Cardiac fibroblast (primary cell): ENCODE results near the gene ELMO1.

Source experiments
- DNase-seq, 2 donors: peaks; one replicate each; pipeline versions ENCODE4 v3.0.0 to v3.0.0-alpha.2; 2010; ENCODE audit warnings: low read depth in 2 of 2
- H3K4me3 ChIP-seq, 2 donors: replicated peaks in 1 of 2; 1 replicate in 1 of 2; 2 replicates in 1 of 2; pipeline ENCODE4 v1.5.1; 2011; ENCODE audit warnings: low read depth in 2 of 2, low read length in 2 of 2, mild to moderate bottlenecking in 2 of 2, moderate library complexity in 1 of 2
- TF ChIP-seq, protein P1 (sequence below): IDR thresholded peaks from one replicate; pipeline ENCODE4 v1.5.1; 2011; ENCODE audit warnings: low read depth, mild to moderate bottlenecking, low read length, inconsistent platforms

The ELMO1 gene

DNA sequence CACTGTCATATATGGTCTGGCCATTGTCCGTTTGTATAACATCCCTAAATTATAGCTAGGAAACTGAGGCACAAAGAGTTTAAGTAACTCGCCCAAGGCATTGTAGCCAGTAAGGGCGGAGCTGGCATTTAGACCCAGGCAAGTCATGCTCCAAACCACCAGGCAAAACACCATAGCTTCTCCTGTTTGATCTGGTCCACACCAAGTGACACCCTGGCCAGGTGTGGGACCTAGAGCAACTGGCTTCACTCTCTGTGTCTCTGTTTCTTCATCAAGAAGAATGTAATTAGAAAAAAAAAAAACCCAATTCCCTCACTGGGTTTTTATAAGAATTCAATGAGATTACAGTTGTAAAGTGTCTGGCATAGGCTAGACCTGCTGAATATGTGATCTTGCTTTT is 639.2 kb downstream of the ELMO1 start:
- TF ChIP-seq, protein P1, sequence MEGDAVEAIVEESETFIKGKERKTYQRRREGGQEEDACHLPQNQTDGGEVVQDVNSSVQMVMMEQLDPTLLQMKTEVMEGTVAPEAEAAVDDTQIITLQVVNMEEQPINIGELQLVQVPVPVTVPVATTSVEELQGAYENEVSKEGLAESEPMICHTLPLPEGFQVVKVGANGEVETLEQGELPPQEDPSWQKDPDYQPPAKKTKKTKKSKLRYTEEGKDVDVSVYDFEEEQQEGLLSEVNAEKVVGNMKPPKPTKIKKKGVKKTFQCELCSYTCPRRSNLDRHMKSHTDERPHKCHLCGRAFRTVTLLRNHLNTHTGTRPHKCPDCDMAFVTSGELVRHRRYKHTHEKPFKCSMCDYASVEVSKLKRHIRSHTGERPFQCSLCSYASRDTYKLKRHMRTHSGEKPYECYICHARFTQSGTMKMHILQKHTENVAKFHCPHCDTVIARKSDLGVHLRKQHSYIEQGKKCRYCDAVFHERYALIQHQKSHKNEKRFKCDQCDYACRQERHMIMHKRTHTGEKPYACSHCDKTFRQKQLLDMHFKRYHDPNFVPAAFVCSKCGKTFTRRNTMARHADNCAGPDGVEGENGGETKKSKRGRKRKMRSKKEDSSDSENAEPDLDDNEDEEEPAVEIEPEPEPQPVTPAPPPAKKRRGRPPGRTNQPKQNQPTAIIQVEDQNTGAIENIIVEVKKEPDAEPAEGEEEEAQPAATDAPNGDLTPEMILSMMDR = no peak

DNA sequence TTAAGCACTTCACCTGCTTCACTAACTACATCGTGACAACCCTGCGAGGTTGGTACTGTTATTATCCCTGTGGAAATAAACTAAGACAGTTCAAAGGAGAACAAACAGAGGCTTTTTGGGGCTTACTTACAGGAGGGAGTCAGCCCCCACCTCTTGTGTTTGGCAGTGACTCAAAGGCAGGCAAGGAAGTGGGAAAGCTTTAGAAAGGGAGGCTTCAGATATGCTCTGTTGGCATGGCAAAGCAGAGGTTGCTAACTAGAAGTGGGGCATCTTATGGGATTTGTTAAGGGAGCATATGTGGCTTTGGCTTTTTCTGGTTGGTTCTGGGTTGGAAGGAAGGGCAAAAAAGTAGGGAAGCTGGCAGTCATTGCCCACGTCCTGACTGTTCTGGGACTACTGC is 639.6 kb downstream of the ELMO1 start:
- no peak overlapping the region for H3K4me3 ChIP-seq
- TF ChIP-seq, protein P1 = no peak
- no peak for DNase-seq

More for the DNA sequence above, 639.2 kb downstream of the ELMO1 start:
- no peak overlapping the region for H3K4me3 ChIP-seq
- DNase-seq = no peak

DNA sequence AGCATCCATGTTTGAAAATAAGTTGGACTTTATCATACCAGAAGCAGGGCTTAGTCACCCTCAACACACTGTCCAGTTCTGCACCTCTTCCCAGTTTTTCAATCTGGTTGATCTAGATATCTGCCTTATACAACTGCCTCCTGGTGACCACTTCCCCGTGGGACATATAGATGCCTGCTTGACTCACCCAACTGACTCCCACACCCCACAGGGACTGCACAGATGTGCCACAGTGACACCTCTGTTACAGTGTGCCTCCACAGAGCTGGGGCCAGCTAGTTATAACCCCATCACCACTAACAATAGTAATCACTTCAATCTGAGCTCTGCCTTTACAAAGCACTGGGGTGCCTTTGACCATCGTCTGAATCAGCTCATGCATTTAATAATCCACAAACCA is 641.8 kb downstream of the ELMO1 start:
- TF ChIP-seq, protein P1 = no peak
- H3K4me3 ChIP-seq = no peak overlapping the region
- DNase-seq = no peak
